Trophoblast cell (in vitro differentiated cells and primary cell): ENCODE results near the gene TUBB2B.
"Not testable (repeated sequence)": the region's sequence is repeated elsewhere in the genome, so short reads cannot be mapped to it uniquely, and the experiment has no call there.

ENCODE experiments used
- DNase-seq, 2 donors: peaks; one replicate each; pipeline ENCODE4 v3.0.0-alpha.2; 2016
- H2AFZ ChIP-seq: 2 replicates; pipeline ENCODE4 v1.6.1; 2013; ENCODE audit warnings: low read length, moderate library complexity, mild to moderate bottlenecking; ENCODE audit not compliant: insufficient read depth, poor library complexity
- H2AK5ac ChIP-seq: 2 replicates; pipeline ENCODE4 v1.6.1; 2013; ENCODE audit warnings: mild to moderate bottlenecking, low read length
- H2BK120ac ChIP-seq: 2 replicates; pipeline ENCODE4 v1.6.1; 2013; ENCODE audit warnings: low read length, mild to moderate bottlenecking, moderate library complexity; ENCODE audit not compliant: insufficient read depth, poor library complexity
- H2BK12ac ChIP-seq: 2 replicates; pipeline ENCODE4 v1.6.1; 2013; ENCODE audit warnings: mild to moderate bottlenecking, low read length, moderate library complexity
- H2BK5ac ChIP-seq: 2 replicates; pipeline ENCODE4 v1.6.1; 2013; ENCODE audit warnings: low read length, low read depth, moderate library complexity, mild to moderate bottlenecking; ENCODE audit not compliant: poor library complexity
- H3K14ac ChIP-seq: 2 replicates; pipeline ENCODE4 v1.6.1; 2013; ENCODE audit warnings: mild to moderate bottlenecking, low read length
- H3K18ac ChIP-seq: 2 replicates; pipeline ENCODE4 v1.6.1; 2013; ENCODE audit warnings: mild to moderate bottlenecking, low read length
- H3K23ac ChIP-seq: 2 replicates; pipeline ENCODE4 v1.6.1; 2013; ENCODE audit warnings: low read length
- H3K27ac ChIP-seq: 2 replicates; pipeline ENCODE4 v1.5.1; 2013; ENCODE audit warnings: low read depth, mild to moderate bottlenecking, inconsistent platforms, low read length, moderate library complexity
- H3K27me3 ChIP-seq: 2 replicates; pipeline ENCODE4 v1.6.1; 2013; ENCODE audit warnings: inconsistent platforms, mild to moderate bottlenecking, low read length, moderate library complexity; ENCODE audit not compliant: insufficient read depth
- H3K36me3 ChIP-seq, 2 experiments: 1 replicate in 1 of 2; 2 replicates in 1 of 2; pipeline ENCODE4 v1.6.1; 2013; ENCODE audit warnings: low read length in 2 of 2, mild to moderate bottlenecking in 2 of 2, moderate library complexity in 1 of 2; ENCODE audit not compliant: insufficient read depth in 2 of 2, control insufficient read depth in 1 of 2
- H3K4ac ChIP-seq: 2 replicates; pipeline ENCODE4 v1.6.1; 2013; ENCODE audit warnings: low read depth, mild to moderate bottlenecking, low read length, moderate library complexity
- H3K4me1 ChIP-seq, 2 experiments: 1 replicate in 1 of 2; 2 replicates in 1 of 2; pipeline ENCODE4 v1.6.1; 2013; ENCODE audit warnings: low read length in 2 of 2, mild to moderate bottlenecking in 2 of 2, moderate library complexity in 1 of 2; ENCODE audit not compliant: insufficient read depth in 2 of 2, control insufficient read depth in 1 of 2
- H3K4me2 ChIP-seq: 2 replicates; pipeline ENCODE4 v1.6.1; 2013; ENCODE audit warnings: inconsistent platforms, mild to moderate bottlenecking, low read length, moderate library complexity
- H3K4me3 ChIP-seq: 2 replicates; pipeline ENCODE4 v1.5.1; 2013; ENCODE audit warnings: mild to moderate bottlenecking, low read depth, low read length, inconsistent platforms
- H3K79me1 ChIP-seq: one replicate; pipeline ENCODE4 v1.6.1; 2013; ENCODE audit warnings: low read length
- H3K79me2 ChIP-seq: 2 replicates; pipeline ENCODE4 v1.6.1; 2013; ENCODE audit warnings: low read length, mild to moderate bottlenecking; ENCODE audit not compliant: control insufficient read depth, insufficient read depth, poor library complexity
- H3K9ac ChIP-seq: 2 replicates; pipeline ENCODE4 v1.6.1; 2013; ENCODE audit warnings: mild to moderate bottlenecking, low read length
- H3K9me3 ChIP-seq: 2 replicates; pipeline ENCODE4 v1.6.1; 2013; ENCODE audit warnings: low read depth, mild to moderate bottlenecking, control low read depth, inconsistent platforms, low read length; ENCODE audit not compliant: insufficient read depth
- H4K12ac ChIP-seq: 2 replicates; pipeline ENCODE4 v1.6.1; 2013; ENCODE audit warnings: low read depth, mild to moderate bottlenecking, low read length, moderate library complexity
- H4K8ac ChIP-seq: 2 replicates; pipeline ENCODE4 v1.6.1; 2013; ENCODE audit warnings: low read depth, mild to moderate bottlenecking, low read length, moderate library complexity
- H4K91ac ChIP-seq: one replicate; pipeline ENCODE4 v1.6.1; 2013; ENCODE audit warnings: low read depth, mild to moderate bottlenecking, low read length, moderate library complexity
- WGBS: extraction: QIAGEN DNeasy Blood & Tissue Kit; methylation state at CpG from one replicate; pipeline ENCODE4 v1.1.7; 2013; ENCODE audit warnings: missing lambda C conversion rate; ENCODE audit not compliant: insufficient read length, insufficient coverage; ENCODE audit errors: extremely low coverage; 5-methylcytosine and 5-hydroxymethylcytosine counted together

TUBB2B gene

GRCh38 chr6:3199382-3199781 is 28.1 kb downstream of the TUBB2B start:
- Histone ChIP-seq H4K91ac (no peak overlapping the region), H2AK5ac (no peak overlapping the region), H3K4ac (no peak overlapping the region), H4K12ac (no peak overlapping the region), H3K4me3 (no peak overlapping the region), H2BK12ac (no peak overlapping the region), H3K27me3 (peaks cover 2% of the 10 kb centered on the region), H3K79me1 (peaks cover 1% of the 10 kb centered on the region), H3K27ac (no peak overlapping the region), H3K9me3 (peaks cover 6% of the 10 kb centered on the region), H4K8ac (no peak overlapping the region), H3K79me2 (no peaks in the 10 kb centered on the region), H2AFZ (no peak overlapping the region), H3K18ac (no peak overlapping the region), H3K36me3 (no peaks in the 10 kb centered on the region), H2BK120ac (no peak overlapping the region), H2BK5ac (no peak overlapping the region), H3K23ac (no peak overlapping the region), H3K4me2 (no peak overlapping the region), H3K4me1 (peaks cover 3 to 9% of the 10 kb centered on the region in 2 experiments), H3K9ac (peak overlapping the region; percentile 10), H3K14ac (no peak overlapping the region)
- no peak for DNase-seq
- WGBS = no CpG with 5 or more reads among the region's 5 CpGs

GRCh38 chr6:3197734-3198133 is 29.7 kb downstream of the TUBB2B start:
- WGBS = no CpG with 5 or more reads among the region's 5 CpGs
- H2BK5ac ChIP-seq, H3K27me3 ChIP-seq, H4K12ac ChIP-seq, H4K8ac ChIP-seq, H3K4me2 ChIP-seq, H3K18ac ChIP-seq, H3K9ac ChIP-seq, H3K4me1 ChIP-seq, H3K23ac ChIP-seq, H3K14ac ChIP-seq, H3K4me3 ChIP-seq, H3K4ac ChIP-seq, H4K91ac ChIP-seq, H2AFZ ChIP-seq, H3K9me3 ChIP-seq, H3K27ac ChIP-seq, H3K79me2 ChIP-seq, DNase-seq, H2BK120ac ChIP-seq, H3K79me1 ChIP-seq, H2BK12ac ChIP-seq, H2AK5ac ChIP-seq, H3K36me3 ChIP-seq: not testable (repeated sequence)

- H3K36me3 ChIP-seq = no peaks in the 10 kb centered on the region
- H3K4me1 ChIP-seq = peaks cover 3 to 9% of the 10 kb centered on the region in 2 experiments
- H3K4me2 ChIP-seq = no peak overlapping the region
- no peak overlapping the region for H2AFZ ChIP-seq
- H3K9ac ChIP-seq = no peak overlapping the region
- no peak overlapping the region for H3K18ac ChIP-seq
- no peak overlapping the region for H3K14ac ChIP-seq
- H4K8ac ChIP-seq = no peak overlapping the region
- H3K23ac ChIP-seq = no peak overlapping the region
- H2BK5ac ChIP-seq = no peak overlapping the region
- no CpG with 5 or more reads among the region's 5 CpGs for WGBS
- no peak overlapping the region for H3K27ac ChIP-seq
- H3K9me3 ChIP-seq = peaks cover 6% of the 10 kb centered on the region
- peaks cover 1% of the 10 kb centered on the region for H3K79me1 ChIP-seq
- no peak overlapping the region for H3K4ac ChIP-seq
- no peak overlapping the region for H3K4me3 ChIP-seq
- no peak overlapping the region for H2BK120ac ChIP-seq
- H4K12ac ChIP-seq = no peak overlapping the region
- H4K91ac ChIP-seq = no peak overlapping the region
- no peak overlapping the region for H2BK12ac ChIP-seq
- peaks cover 2% of the 10 kb centered on the region for H3K27me3 ChIP-seq
- no peaks in the 10 kb centered on the region for H3K79me2 ChIP-seq
- no peak overlapping the region for H2AK5ac ChIP-seq
- no peak for DNase-seq
Measured at GRCh38 chr6:3196770-3197169, 30.7 kb downstream of the TUBB2B start.

- Histone ChIP-seq H4K12ac (peak overlapping the region; percentile 35), H2BK120ac (no peak overlapping the region), H3K9me3 (peaks cover 6% of the 10 kb centered on the region), H3K14ac (no peak overlapping the region), H3K23ac (no peak overlapping the region), H3K4me2 (no peak overlapping the region), H2AK5ac (no peak overlapping the region), H2AFZ (no peak overlapping the region), H3K4me1 (peaks cover 3 to 9% of the 10 kb centered on the region in 2 experiments), H3K27me3 (peaks cover 2% of the 10 kb centered on the region), H3K27ac (no peak overlapping the region), H3K4ac (no peak overlapping the region), H3K9ac (no peak overlapping the region), H3K79me1 (peaks cover 1% of the 10 kb centered on the region), H4K91ac (no peak overlapping the region), H2BK5ac (no peak overlapping the region), H3K4me3 (peak overlapping the region; percentile 33), H2BK12ac (no peak overlapping the region), H3K36me3 (no peaks in the 10 kb centered on the region), H3K79me2 (no peaks in the 10 kb centered on the region), H3K18ac (no peak overlapping the region), H4K8ac (peak overlapping the region; percentile 31)
- DNase-seq = peak in 1 of 2 donors; percentile 49
- WGBS = no CpG with 5 or more reads among the region's 16 CpGs
Measured at GRCh38 chr6:3195695-3196497, 31.6 kb downstream of the TUBB2B start.
